GM23248 (cell line): Measurements from ENCODE around the gene SRSF3. TPM values are rescaled to one million over a fixed set of nuclear protein-coding genes. Genes with fewer than 3 reads are reported as not detected.

Source experiments
- DNase-seq: peaks from one replicate; pipeline ENCODE4 v3.0.0-alpha.2; 2015
- H2AFZ ChIP-seq: fragments of 200-600 bp; sonication (generic); 2 replicates; pipeline ENCODE4 v1.6.1; 2016; ENCODE audit warnings: antibody characterized with exemption
- H3F3A ChIP-seq: fragments of 200-600 bp; sonication (generic); 2 replicates; pipeline ENCODE4 v1.6.1; 2016; ENCODE audit warnings: mild to moderate bottlenecking, antibody characterized with exemption, mixed run types; ENCODE audit not compliant: insufficient read depth
- H3K27ac ChIP-seq: fragments of 200-600 bp; sonication (generic); 2 replicates; pipeline ENCODE4 v1.5.1; 2016; ENCODE audit warnings: mild to moderate bottlenecking
- H3K27me3 ChIP-seq: fragments of 200-600 bp; sonication (generic); replicated peaks from 2 replicates; pipeline ENCODE4 v1.6.1; 2016; ENCODE audit warnings: mild to moderate bottlenecking; ENCODE audit not compliant: insufficient read depth
- H3K36me3 ChIP-seq: fragments of 200-600 bp; sonication (generic); 2 replicates; pipeline ENCODE4 v1.6.1; 2016; ENCODE audit warnings: low read depth, mild to moderate bottlenecking
- H3K4me1 ChIP-seq: fragments of 200-600 bp; sonication (generic); 2 replicates; pipeline ENCODE4 v1.6.1; 2016; ENCODE audit warnings: mild to moderate bottlenecking; ENCODE audit not compliant: insufficient read depth
- H3K4me2 ChIP-seq: fragments of 200-600 bp; sonication (generic); one replicate; pipeline ENCODE4 v1.6.1; 2016; ENCODE audit warnings: mild to moderate bottlenecking; ENCODE audit not compliant: unreplicated experiment
- H3K4me3 ChIP-seq: fragments of 200-600 bp; sonication (generic); 2 replicates; pipeline ENCODE4 v1.5.1; 2016; ENCODE audit warnings: mild to moderate bottlenecking
- H3K79me2 ChIP-seq: fragments of 200-600 bp; sonication (generic); 2 replicates; pipeline ENCODE4 v1.6.1; 2016; ENCODE audit warnings: mild to moderate bottlenecking; ENCODE audit not compliant: insufficient read depth
- H3K9ac ChIP-seq: fragments of 200-600 bp; sonication (generic); 2 replicates; pipeline ENCODE4 v1.6.1; 2016; ENCODE audit warnings: mild to moderate bottlenecking
- H3K9me2 ChIP-seq: fragments of 200-600 bp; sonication (generic); 2 replicates; pipeline ENCODE4 v1.6.1; 2016; ENCODE audit warnings: mixed run types, mild to moderate bottlenecking, moderate library complexity; ENCODE audit not compliant: insufficient read depth
- H3K9me3 ChIP-seq: fragments of 200-600 bp; sonication (generic); one replicate; pipeline ENCODE4 v1.6.1; 2017; ENCODE audit warnings: low read depth
- H4K20me1 ChIP-seq: fragments of 200-600 bp; sonication (generic); 2 replicates; pipeline ENCODE4 v1.6.0; 2016; ENCODE audit not compliant: insufficient read depth
- EZH2 ChIP-seq: fragments of 200-600 bp; sonication (generic); IDR thresholded peaks from 2 replicates; pipeline ENCODE4 v1.6.1; 2018; ENCODE audit warnings: antibody characterized with exemption, mild to moderate bottlenecking; ENCODE audit not compliant: insufficient read depth, poor library complexity, severe bottlenecking
- EZH2phosphoT487 ChIP-seq: fragments of 200-600 bp; sonication (generic); IDR thresholded peaks from 2 replicates; pipeline ENCODE4 v1.6.1; 2018; ENCODE audit warnings: antibody characterized with exemption, moderate library complexity, mild to moderate bottlenecking, low read depth; ENCODE audit not compliant: insufficient read depth
- WGBS, 2 experiments: methylation state at CpG; one replicate each; pipeline ENCODE4 v1.1.6; 2015 to 2017; ENCODE audit warnings: low lambda C conversion rate in 2 of 2, low coverage in 1 of 2; ENCODE audit errors: missing lambda C conversion rate in 2 of 2; 5-methylcytosine and 5-hydroxymethylcytosine counted together
- in situ Hi-C: fragments of 300-500 bp; cut with MboI; formaldehyde crosslinking; loops from 2 replicates; pipeline ENCODE4 v1.15.0; 2020
- polyA plus RNA-seq: library from polyadenylated mRNA; unstranded; fragments of >200 nt; fragmentation: Nextera tagmentation; extraction: Ambion mirVana; gene quantifications from 2 replicates; pipeline ENCODE4 v1.2.1, GENCODE V29; 2016
- total RNA-seq: library from RNA; depleted of rRNA; stranded (reverse); fragments of >200 nt; shearing (Covaris generic); gene quantifications from 2 replicates; pipeline ENCODE4 v1.2.3, GENCODE V29; 2014

Gene SRSF3
- total and polyA plus RNA-seq, 2 experiments from 2014 or later, result 171 to 243 TPM

DNA sequence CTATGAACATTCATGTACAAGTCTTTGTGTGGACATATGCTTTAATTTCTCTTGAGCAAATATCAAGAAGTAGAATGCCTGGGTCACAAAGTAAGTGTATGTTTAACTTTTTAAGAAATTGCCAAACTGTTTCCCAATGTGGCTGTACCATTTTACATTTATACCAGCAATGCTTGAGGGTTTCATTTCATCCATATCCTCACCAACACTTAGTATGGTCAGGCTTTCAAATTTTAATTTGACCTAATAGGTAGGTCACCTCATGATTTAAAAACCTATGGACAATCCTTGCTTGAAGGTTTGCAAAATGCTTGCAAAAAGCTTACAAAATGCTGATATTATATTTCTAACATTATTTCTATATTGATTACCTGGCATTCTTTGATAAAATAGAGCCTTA is 19.5 kb upstream of the SRSF3 start:
- Histone ChIP-seq H3F3A (peaks cover 28% of the 10 kb centered on the region), H2AFZ (no peak overlapping the region), H3K9me3 (no peaks in the 10 kb centered on the region), H3K79me2 (no peaks in the 10 kb centered on the region), H3K9me2 (no peaks in the 10 kb centered on the region), H4K20me1 (no peaks in the 10 kb centered on the region), H3K4me1 (peaks cover 31% of the 10 kb centered on the region), H3K9ac (no peak overlapping the region), H3K27ac (no peak overlapping the region), H3K4me2 (no peak overlapping the region), H3K4me3 (no peak overlapping the region), H3K36me3 (no peaks in the 10 kb centered on the region), H3K27me3 (no peaks in the 10 kb centered on the region)
- DNase-seq, result no peak
- in situ Hi-C loops, result no loop called here
- TF ChIP-seq EZH2 (no peak), EZH2phosphoT487 (no peak)

DNA sequence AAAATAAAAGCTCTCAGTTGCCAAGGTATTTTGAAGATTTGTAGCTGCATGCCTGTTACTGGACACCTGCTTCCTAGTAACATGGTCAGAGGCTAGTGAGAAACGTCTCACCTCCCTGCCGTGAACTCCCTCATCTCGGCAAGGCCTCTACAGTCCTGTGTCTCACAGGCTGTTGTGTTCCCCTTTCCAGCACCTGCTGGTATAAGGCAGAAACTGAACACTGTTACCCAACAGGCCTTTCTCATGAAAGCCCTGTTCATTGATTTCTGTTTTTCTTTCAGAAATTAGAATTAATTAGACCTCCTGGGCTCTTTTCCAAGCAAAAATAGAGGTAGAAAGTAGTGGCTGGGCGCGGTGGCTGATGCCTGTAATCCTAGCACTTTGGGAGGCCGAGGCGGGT is 17.6 kb upstream of the SRSF3 start:
- Histone ChIP-seq H3K27me3 (no peaks in the 10 kb centered on the region), H4K20me1 (no peaks in the 10 kb centered on the region), H2AFZ (peak overlapping the region; percentile 58), H3K4me2 (peak overlapping the region; percentile 48), H3K9me3 (no peaks in the 10 kb centered on the region), H3K4me1 (peaks cover 42% of the 10 kb centered on the region), H3K9me2 (no peaks in the 10 kb centered on the region), H3K27ac (peak overlapping the region; percentile 73), H3K79me2 (no peaks in the 10 kb centered on the region), H3K9ac (peak overlapping the region; percentile 44), H3K36me3 (no peaks in the 10 kb centered on the region), H3K4me3 (no peak overlapping the region), H3F3A (peaks cover 30% of the 10 kb centered on the region)
- in situ Hi-C loops, result no loop called here
- DNase-seq, result no peak
- WGBS, 2 experiments, result 89 to 93% methylated on average over 7 of the region's 7 CpGs
- TF ChIP-seq EZH2 (no peak), EZH2phosphoT487 (no peak)

DNA sequence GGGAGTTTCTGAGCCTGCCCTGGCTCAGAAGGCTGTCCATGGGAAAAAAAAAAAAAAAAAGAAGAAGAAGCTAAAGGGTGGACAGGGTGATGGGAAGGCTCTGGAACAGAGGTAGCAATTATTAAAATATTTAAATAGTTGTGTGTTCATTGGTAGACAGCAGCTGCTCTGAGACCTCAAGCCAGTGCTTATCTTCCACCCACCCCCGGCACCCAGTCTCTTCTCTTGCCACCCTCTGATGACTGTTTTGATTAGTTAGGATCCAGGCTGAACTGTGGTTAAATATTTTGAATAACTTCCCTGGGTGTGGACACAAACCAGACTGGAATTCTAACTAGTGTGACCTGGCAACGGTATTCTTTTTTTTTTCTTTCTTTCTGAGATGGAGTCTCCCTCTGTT is 16.9 kb upstream of the SRSF3 start:
- WGBS, 2 experiments, result 0% methylated on average over 2 of the region's 2 CpGs
- Histone ChIP-seq H3K27me3 (no peaks in the 10 kb centered on the region), H3K9me3 (no peaks in the 10 kb centered on the region), H3K9ac (peak overlapping the region; percentile 44), H3K4me2 (peak overlapping the region; percentile 48), H3K79me2 (no peaks in the 10 kb centered on the region), H2AFZ (peak overlapping the region; percentile 58), H3K36me3 (no peaks in the 10 kb centered on the region), H3F3A (peaks cover 30% of the 10 kb centered on the region), H3K4me3 (0 out of 2 replicates have a peak overlapping the region, but pooled peaks have one; percentile 7), H3K27ac (peak overlapping the region; percentile 73), H3K9me2 (no peaks in the 10 kb centered on the region), H3K4me1 (peaks cover 47% of the 10 kb centered on the region), H4K20me1 (no peaks in the 10 kb centered on the region)
- DNase-seq, result peak; percentile 93
- in situ Hi-C loops, result no loop called here
- TF ChIP-seq EZH2phosphoT487 (no peak), EZH2 (no peak)

DNA sequence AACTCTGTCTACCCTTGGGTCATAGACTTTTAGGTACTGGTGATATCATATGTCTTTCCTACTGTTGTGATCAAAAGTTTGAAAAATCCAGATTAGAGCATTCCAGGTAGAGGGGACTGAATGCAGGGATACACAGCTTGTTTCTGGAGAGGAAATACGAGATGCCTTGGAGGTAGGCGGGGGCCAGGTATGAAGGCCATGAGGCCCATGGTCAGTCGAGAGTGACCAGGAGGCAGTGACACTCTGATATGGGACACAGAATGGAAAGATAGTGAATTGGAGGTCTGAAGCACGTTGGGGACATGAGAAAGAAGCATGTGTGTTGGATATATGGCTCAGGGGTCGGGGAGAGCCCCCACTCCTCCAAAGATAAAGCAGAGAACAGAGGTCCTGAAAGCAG is 16.1 kb upstream of the SRSF3 start:
- WGBS, 2 experiments, result 93 to 95% methylated on average over 5 of the region's 5 CpGs
- no peak overlapping the region for H3K9ac ChIP-seq
- no peaks in the 10 kb centered on the region for H3K27me3 ChIP-seq
- no peak overlapping the region for H3K4me3 ChIP-seq
- H4K20me1 ChIP-seq, result no peaks in the 10 kb centered on the region
- no peak for DNase-seq
- in situ Hi-C loops, result no loop called here
- H3K9me3 ChIP-seq, result no peaks in the 10 kb centered on the region
- H3K36me3 ChIP-seq, result no peaks in the 10 kb centered on the region
- H3K9me2 ChIP-seq, result no peaks in the 10 kb centered on the region
- TF ChIP-seq EZH2 (no peak), EZH2phosphoT487 (no peak)
- H3K27ac ChIP-seq, result peak overlapping the region; percentile 73
- H3K79me2 ChIP-seq, result no peaks in the 10 kb centered on the region
- no peak overlapping the region for H3K4me2 ChIP-seq
- H3K4me1 ChIP-seq, result peaks cover 47% of the 10 kb centered on the region
- peaks cover 30% of the 10 kb centered on the region for H3F3A ChIP-seq
- H2AFZ ChIP-seq, result peak overlapping the region; percentile 5; the same call in 1 of the 2 replicates

DNA sequence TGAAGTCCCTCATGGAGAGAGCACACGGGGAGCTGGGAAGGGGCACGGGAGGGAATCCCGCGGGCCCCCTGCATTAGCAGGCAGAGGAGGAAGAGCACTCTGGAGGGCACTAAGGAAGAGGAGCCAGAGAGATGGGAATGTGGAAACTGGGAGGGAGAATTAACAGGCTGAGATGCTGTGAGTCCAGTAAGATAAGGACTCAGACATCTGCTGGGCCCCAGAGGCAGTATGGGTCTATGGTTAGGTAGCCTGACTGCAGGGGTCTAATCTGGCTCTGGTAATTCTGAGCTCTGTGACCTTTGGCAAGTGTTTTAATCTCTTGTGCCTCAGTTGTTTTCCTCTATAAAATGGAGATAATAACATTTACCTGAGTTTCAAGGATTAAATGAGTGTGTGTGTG is 15.7 kb upstream of the SRSF3 start:
- Histone ChIP-seq H3K79me2 (no peaks in the 10 kb centered on the region), H3K27ac (peak overlapping the region; percentile 73), H3K9me2 (no peaks in the 10 kb centered on the region), H2AFZ (peak overlapping the region; percentile 5; the same call in 1 of the 2 replicates), H3K4me1 (peaks cover 47% of the 10 kb centered on the region), H3K4me2 (no peak overlapping the region), H3K4me3 (no peak overlapping the region), H4K20me1 (no peaks in the 10 kb centered on the region), H3K27me3 (no peaks in the 10 kb centered on the region), H3K36me3 (no peaks in the 10 kb centered on the region), H3K9ac (0 out of 2 replicates have a peak overlapping the region, but pooled peaks have one; percentile 3), H3F3A (peaks cover 30% of the 10 kb centered on the region), H3K9me3 (no peaks in the 10 kb centered on the region)
- TF ChIP-seq EZH2, result no peak
- no peak for TF ChIP-seq EZH2phosphoT487
- WGBS, 2 experiments, result 96 to 97% methylated on average over 4 of the region's 4 CpGs
- no peak for DNase-seq
- in situ Hi-C loops, result no loop called here
